BLaER1 treated with 17β-estradiol and CSF1 and Interleukin-3, amounts not matched to agents 10 nM and 100 nM (cell line): Measurements from ENCODE around the gene GEMIN7.

ENCODE experiments used
- H3K27ac ChIP-seq, 11 experiments: shearing (Covaris generic); formaldehyde crosslinking; 2 replicates each; pipeline ENCODE4 v1.8.1; 2022
- H3K27me3 ChIP-seq, 11 experiments: shearing (Covaris generic); formaldehyde crosslinking; 2 replicates each; pipeline ENCODE4 v1.8.1; 2022
- H3K36me3 ChIP-seq, 11 experiments: shearing (Covaris generic); formaldehyde crosslinking; 2 replicates each; pipeline ENCODE4 v1.8.1; 2022
- H3K4me1 ChIP-seq, 10 experiments: shearing (Covaris generic); formaldehyde crosslinking; 2 replicates each; pipeline ENCODE4 v1.8.1; 2022
- H3K4me2 ChIP-seq, 11 experiments: shearing (Covaris generic); formaldehyde crosslinking; 2 replicates each; pipeline ENCODE4 v1.8.1; 2022
- H3K4me3 ChIP-seq, 10 experiments: shearing (Covaris generic); formaldehyde crosslinking; 2 replicates each; pipeline ENCODE4 v1.8.1; 2022
- H3K9ac ChIP-seq, 11 experiments: shearing (Covaris generic); formaldehyde crosslinking; 2 replicates each; pipeline ENCODE4 v1.8.1; 2022
- H3K9me3 ChIP-seq, 11 experiments: shearing (Covaris generic); formaldehyde crosslinking; replicated peaks in 1 of 11; 2 replicates each; pipeline ENCODE4 v1.8.1; 2022
- H4K20me1 ChIP-seq, 11 experiments: shearing (Covaris generic); formaldehyde crosslinking; 2 replicates each; pipeline ENCODE4 v1.8.1; 2022
- Cebpa-rat ChIP-seq, 11 experiments: shearing (Covaris generic); IDR thresholded peaks; 2 replicates each; pipeline ENCODE4 v1.8.1; 2022

Gene GEMIN7

GRCh38 chr19:45076029-45076850, 2.8 kb upstream of the GEMIN7 start, which contains the start of gene ZNF296:
TSS of gene ZNF296 (minus strand) at chr19:45076478. CDS start at chr19:45076373, 105 bp downstream.
- peak within 1 kb of the TSS; percentile 90 to 99 (median 97) for H3K4me2 ChIP-seq
- peaks cover 16 to 60% (median 44%) of the 10 kb centered on the region in 11 experiments; a peak in 21 of 22 replicates for H4K20me1 ChIP-seq
- peak within 1 kb of the TSS; percentile 86 to 93 (median 90) for H3K9ac ChIP-seq
- H3K4me1 ChIP-seq = peaks cover 48 to 65% (median 60%) of the 10 kb centered on the region in 10 experiments
- no peaks in the 10 kb centered on the region for H3K27me3 ChIP-seq
- peak within 1 kb of the TSS; percentile 81 to 94 (median 86) for H3K4me3 ChIP-seq
- TF ChIP-seq Cebpa-rat (IDR thresholded peaks at IDR 0.05) = no peak
- H3K36me3 ChIP-seq = peaks cover 19 to 39% (median 35%) of the 10 kb centered on the region in 11 experiments
- no peaks in the 10 kb centered on the region for H3K9me3 ChIP-seq
- peak within 1 kb of the TSS; percentile 71 to 94 (median 91) for H3K27ac ChIP-seq

- Histone ChIP-seq H3K4me2 (peak overlapping the region; percentile 83 to 99 (median 97)), H3K27ac (peak overlapping the region; percentile 19 to 94 (median 91); a peak in 21 of 22 replicates), H3K9ac (peak overlapping the region; percentile 86 to 93 (median 90)), H3K4me3 (peak overlapping the region; percentile 81 to 94 (median 86)), H3K9me3 (no peaks in the 10 kb centered on the region), H3K4me1 (peaks cover 51 to 74% (median 67%) of the 10 kb centered on the region in 10 experiments), H3K36me3 (peaks cover 15 to 39% (median 35%) of the 10 kb centered on the region in 11 experiments), H3K27me3 (no peaks in the 10 kb centered on the region), H4K20me1 (peaks cover 8 to 60% (median 39%) of the 10 kb centered on the region in 11 experiments; a peak in 21 of 22 replicates)
- TF ChIP-seq Cebpa-rat (IDR thresholded peaks at IDR 0.05) = no peak
Observed at GRCh38 chr19:45076851-45077730, 2.0 kb upstream of the GEMIN7 start.

- H3K36me3 ChIP-seq = peaks cover 14 to 38% (median 30%) of the 10 kb centered on the region in 11 experiments
- H3K27me3 ChIP-seq = no peaks in the 10 kb centered on the region
- H3K27ac ChIP-seq = peak overlapping the region in 10 of 11 experiments; percentile 83 to 92 (median 85); a peak in 20 of 22 replicates
- H4K20me1 ChIP-seq = peaks cover 5 to 60% (median 32%) of the 10 kb centered on the region in 11 experiments; a peak in 20 of 22 replicates
- peaks cover 51 to 71% (median 65%) of the 10 kb centered on the region in 10 experiments for H3K4me1 ChIP-seq
- H3K4me3 ChIP-seq = peak overlapping the region; percentile 88 to 99 (median 94)
- peak overlapping the region; percentile 83 to 99 (median 95) for H3K4me2 ChIP-seq
- no peaks in the 10 kb centered on the region for H3K9me3 ChIP-seq
- no peak for TF ChIP-seq Cebpa-rat (IDR thresholded peaks at IDR 0.05)
- H3K9ac ChIP-seq = peak overlapping the region; percentile 88 to 96 (median 90)
Observed at GRCh38 chr19:45078390-45079062, 534 bp upstream of the GEMIN7 start.

GRCh38 chr19:45079911-45080370, 881 bp downstream of the GEMIN7 start:
- H3K36me3 ChIP-seq = peaks cover 18 to 39% (median 28%) of the 10 kb centered on the region in 11 experiments
- H3K4me2 ChIP-seq = peak overlapping the region; percentile 83 to 99 (median 95)
- H3K9me3 ChIP-seq = no peaks in the 10 kb centered on the region
- H3K4me1 ChIP-seq = peaks cover 38 to 57% (median 51%) of the 10 kb centered on the region in 10 experiments
- no peak for TF ChIP-seq Cebpa-rat (IDR thresholded peaks at IDR 0.05)
- H3K27ac ChIP-seq = peak overlapping the region; percentile 73 to 92 (median 84); a peak in 21 of 22 replicates
- H3K27me3 ChIP-seq = no peaks in the 10 kb centered on the region
- H4K20me1 ChIP-seq = peaks cover 0 to 57% (median 23%) of the 10 kb centered on the region in 11 experiments; a peak in 18 of 22 replicates
- H3K9ac ChIP-seq = peak overlapping the region; percentile 88 to 96 (median 90)
- H3K4me3 ChIP-seq = peak overlapping the region; percentile 88 to 99 (median 94)

GRCh38 chr19:45082170-45082569, 3.1 kb downstream of the GEMIN7 start:
- H4K20me1 ChIP-seq = peaks cover 0 to 68% (median 25%) of the 10 kb centered on the region in 11 experiments; a peak in 13 of 22 replicates
- H3K9ac ChIP-seq = peak overlapping the region in 2 of 11 experiments; percentile 28 to 37; a peak in 1 of 22 replicates
- H3K4me3 ChIP-seq = no peak overlapping the region
- H3K27me3 ChIP-seq = no peaks in the 10 kb centered on the region
- H3K4me2 ChIP-seq = peak overlapping the region in 3 of 11 experiments; percentile 5 to 92 (median 8); a peak in 2 of 22 replicates
- H3K36me3 ChIP-seq = peaks cover 29 to 58% (median 41%) of the 10 kb centered on the region in 11 experiments
- TF ChIP-seq Cebpa-rat (IDR thresholded peaks at IDR 0.05) = no peak
- H3K9me3 ChIP-seq = no peaks in the 10 kb centered on the region
- H3K4me1 ChIP-seq = peaks cover 35 to 51% (median 45%) of the 10 kb centered on the region in 10 experiments
- no peak overlapping the region for H3K27ac ChIP-seq

GRCh38 chr19:45086480-45086879, 7.4 kb downstream of the GEMIN7 start:
- H3K4me3 ChIP-seq = no peak overlapping the region
- H3K36me3 ChIP-seq = peaks cover 57 to 92% (median 71%) of the 10 kb centered on the region in 11 experiments

GRCh38 chr19:45087531-45087930, 8.5 kb downstream of the GEMIN7 start:
- Histone ChIP-seq H3K36me3 (peaks cover 47 to 82% (median 61%) of the 10 kb centered on the region in 11 experiments), H3K9ac (peak overlapping the region in 10 of 11 experiments; percentile 17 to 62 (median 46); a peak in 14 of 22 replicates), H3K4me2 (peak overlapping the region; percentile 19 to 65 (median 47))

More at GRCh38 chr19:45086480-45086879, 7.4 kb downstream of the GEMIN7 start:
- no peak overlapping the region for H3K9ac ChIP-seq
- H3K4me2 ChIP-seq = no peak overlapping the region
- peaks cover 0 to 6% (median 0%) of the 10 kb centered on the region in 11 experiments; a peak in 2 of 22 replicates for H3K9me3 ChIP-seq
- peaks cover 0 to 82% (median 47%) of the 10 kb centered on the region in 11 experiments; a peak in 19 of 22 replicates for H4K20me1 ChIP-seq
- no peaks in the 10 kb centered on the region for H3K27me3 ChIP-seq
- H3K27ac ChIP-seq = no peak overlapping the region
- H3K4me1 ChIP-seq = peaks cover 9 to 34% (median 26%) of the 10 kb centered on the region in 10 experiments
- TF ChIP-seq Cebpa-rat (IDR thresholded peaks at IDR 0.05) = no peak

More at GRCh38 chr19:45087531-45087930, 8.5 kb downstream of the GEMIN7 start:
- peaks cover 0 to 6% (median 0%) of the 10 kb centered on the region in 11 experiments; a peak in 2 of 22 replicates for H3K9me3 ChIP-seq
- peaks cover 8 to 28% (median 21%) of the 10 kb centered on the region in 10 experiments for H3K4me1 ChIP-seq
- no peak for TF ChIP-seq Cebpa-rat (IDR thresholded peaks at IDR 0.05)
- H4K20me1 ChIP-seq = peaks cover 0 to 73% (median 39%) of the 10 kb centered on the region in 11 experiments; a peak in 18 of 22 replicates
- no peaks in the 10 kb centered on the region for H3K27me3 ChIP-seq
- H3K27ac ChIP-seq = peak overlapping the region in 8 of 11 experiments; percentile 10 to 60 (median 48); a peak in 13 of 22 replicates
- no peak overlapping the region for H3K4me3 ChIP-seq
